GM13976 (cell line): ENCODE data around the gene CUTC.

Experiments
- DNase-seq: peaks from one replicate; pipeline ENCODE4 v3.0.0; 2012; ENCODE audit warnings: low spot score
- in situ Hi-C: fragments of 300-500 bp; cut with MboI; formaldehyde crosslinking; loops from one replicate; pipeline ENCODE4 v1.12.0; 2022; ENCODE audit warnings: low sequenced_read_pairs, mixed read lengths, inconsistent platforms; ENCODE audit not compliant: unreplicated experiment
- TF ChIP-seq, protein P1 (sequence below): IDR thresholded peaks from 2 replicates; pipeline ENCODE4 v1.5.1; 2012; ENCODE audit warnings: borderline replicate concordance, mild to moderate bottlenecking; ENCODE audit not compliant: insufficient read depth; ENCODE audit errors: extremely low read depth, missing control alignments, control extremely low read depth

CUTC gene

DNA sequence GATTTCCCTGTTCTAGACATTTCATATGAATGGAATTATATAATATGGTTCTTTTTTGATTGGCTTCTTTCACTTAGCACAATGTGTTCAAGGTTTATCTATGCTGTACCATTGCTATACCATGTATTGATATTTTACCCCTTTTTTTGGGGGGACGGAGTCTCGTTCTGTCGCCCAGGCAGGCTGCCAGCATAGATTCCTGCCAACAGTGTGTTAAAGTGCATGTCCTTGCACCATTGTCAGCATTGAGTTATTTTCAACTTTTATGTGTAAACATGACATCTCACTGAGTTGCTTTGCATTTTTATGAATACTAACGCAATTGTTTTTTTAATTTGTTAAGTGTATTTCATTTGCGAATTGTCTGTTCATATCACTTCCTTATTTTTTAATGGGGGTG, 55.3 kb downstream of the CUTC start:
- in situ Hi-C loops, result no loop called here
- TF ChIP-seq, protein P1, sequence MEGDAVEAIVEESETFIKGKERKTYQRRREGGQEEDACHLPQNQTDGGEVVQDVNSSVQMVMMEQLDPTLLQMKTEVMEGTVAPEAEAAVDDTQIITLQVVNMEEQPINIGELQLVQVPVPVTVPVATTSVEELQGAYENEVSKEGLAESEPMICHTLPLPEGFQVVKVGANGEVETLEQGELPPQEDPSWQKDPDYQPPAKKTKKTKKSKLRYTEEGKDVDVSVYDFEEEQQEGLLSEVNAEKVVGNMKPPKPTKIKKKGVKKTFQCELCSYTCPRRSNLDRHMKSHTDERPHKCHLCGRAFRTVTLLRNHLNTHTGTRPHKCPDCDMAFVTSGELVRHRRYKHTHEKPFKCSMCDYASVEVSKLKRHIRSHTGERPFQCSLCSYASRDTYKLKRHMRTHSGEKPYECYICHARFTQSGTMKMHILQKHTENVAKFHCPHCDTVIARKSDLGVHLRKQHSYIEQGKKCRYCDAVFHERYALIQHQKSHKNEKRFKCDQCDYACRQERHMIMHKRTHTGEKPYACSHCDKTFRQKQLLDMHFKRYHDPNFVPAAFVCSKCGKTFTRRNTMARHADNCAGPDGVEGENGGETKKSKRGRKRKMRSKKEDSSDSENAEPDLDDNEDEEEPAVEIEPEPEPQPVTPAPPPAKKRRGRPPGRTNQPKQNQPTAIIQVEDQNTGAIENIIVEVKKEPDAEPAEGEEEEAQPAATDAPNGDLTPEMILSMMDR, result no peak
- no peak for DNase-seq

- TF ChIP-seq, protein P1, result no peak
- in situ Hi-C loops, result no loop called here
These were observed 55.9 kb downstream of the CUTC start for GRCh38 chr10:99787782-99788445.

GRCh38 chr10:99788598-99789256, 56.7 kb downstream of the CUTC start:
- TF ChIP-seq, protein P1, result no peak
- no peak for DNase-seq
- in situ Hi-C loops, result no loop called here

More at GRCh38 chr10:99787782-99788445, 55.9 kb downstream of the CUTC start:
- no peak for DNase-seq

- TF ChIP-seq, protein P1, result no peak
- no peak for DNase-seq
- in situ Hi-C loops, result no loop called here
These were observed 59.8 kb downstream of the CUTC start for GRCh38 chr10:99791831-99792230.

DNA sequence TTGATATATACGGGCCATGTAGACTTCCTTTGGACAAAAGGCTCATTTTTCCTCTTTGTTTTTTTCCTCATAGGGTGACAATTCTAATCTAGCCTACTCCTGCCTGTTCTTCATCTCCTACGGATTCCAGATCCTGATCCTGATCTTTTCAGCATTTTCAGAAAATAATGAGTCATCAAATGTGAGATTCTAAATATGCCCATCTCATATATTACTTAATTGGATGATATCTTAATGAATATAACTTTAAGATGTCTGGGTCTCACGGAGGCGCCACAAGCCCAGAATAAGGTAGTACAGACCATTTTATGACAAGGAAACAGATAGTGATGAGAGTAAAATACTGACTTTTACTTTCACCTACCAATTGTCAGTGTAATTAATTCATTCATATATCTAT, 61.8 kb downstream of the CUTC start:
- in situ Hi-C loops, result no loop called here
- TF ChIP-seq, protein P1, result no peak
- no peak for DNase-seq

DNA sequence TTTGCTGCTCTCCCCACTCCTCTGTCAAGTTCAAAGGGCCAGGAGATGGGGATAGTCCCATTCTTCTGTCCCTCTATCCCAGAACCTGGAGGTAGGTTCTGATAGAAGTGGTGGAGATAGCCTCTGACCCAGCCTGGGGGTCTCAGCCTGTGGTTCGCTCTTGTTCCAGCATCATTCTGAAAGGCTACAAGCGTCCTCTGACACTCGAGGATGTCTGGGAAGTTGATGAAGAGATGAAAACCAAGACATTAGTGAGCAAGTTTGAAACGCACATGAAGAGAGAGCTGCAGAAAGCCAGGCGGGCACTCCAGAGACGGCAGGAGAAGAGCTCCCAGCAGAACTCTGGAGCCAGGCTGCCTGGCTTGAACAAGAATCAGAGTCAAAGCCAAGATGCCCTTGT, 64.9 kb downstream of the CUTC start:
- no peak for DNase-seq
- in situ Hi-C loops, result no loop called here
- TF ChIP-seq, protein P1, result no peak
